H54 (cell line): ENCODE data around the gene METTL16.

Experiments used
- DNase-seq: peaks from one replicate; pipeline ENCODE4 v3.0.0; 2011; ENCODE audit warnings: low spot score, mixed read lengths; ENCODE audit not compliant: insufficient read length
- FAIRE-seq: peaks from 3 replicates; lab custom pipeline; 2011; peaks lifted over from hg19 to GRCh38; lab: Jason Lieb, UNC
- POLR2A ChIP-seq: IDR thresholded peaks from 2 replicates; pipeline ENCODE4 v1.6.1; 2011; ENCODE audit warnings: low read depth, mild to moderate bottlenecking, low read length

METTL16 gene

DNA sequence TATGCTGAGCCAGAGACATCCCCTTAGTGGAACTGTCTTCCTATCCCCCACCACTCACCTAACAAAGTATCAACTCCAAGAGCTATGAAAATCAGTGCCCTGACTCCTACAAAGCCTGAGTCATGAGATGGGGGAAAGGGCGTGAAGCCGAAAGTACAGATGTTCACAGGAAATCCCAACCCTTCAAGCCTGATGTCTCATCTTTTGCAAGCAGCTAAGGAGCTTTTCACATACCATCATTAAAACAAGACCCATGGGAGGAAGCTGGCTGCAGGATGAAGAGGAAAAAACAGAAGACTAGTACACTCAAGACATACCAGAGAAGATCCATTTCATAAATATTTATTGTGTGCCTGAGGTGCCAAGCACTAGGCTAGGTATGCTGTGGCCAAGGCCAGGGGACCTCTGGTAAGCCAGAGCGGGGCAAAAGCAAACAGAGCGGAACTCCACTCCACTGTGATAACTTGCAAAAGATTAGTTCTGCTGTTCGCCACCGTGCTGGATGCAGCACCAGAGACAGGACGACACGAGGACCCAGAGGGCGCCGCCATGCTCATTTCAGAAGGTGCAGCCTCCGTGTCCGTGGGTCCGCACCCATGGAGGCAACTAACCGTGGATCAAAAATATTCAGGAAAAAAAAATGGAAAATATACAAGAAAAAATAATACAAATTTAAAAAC, 106.3 kb downstream of the METTL16 start:
- peak; percentile 79 for FAIRE-seq
- no peak for TF ChIP-seq POLR2A
- DNase-seq = no peak

DNA sequence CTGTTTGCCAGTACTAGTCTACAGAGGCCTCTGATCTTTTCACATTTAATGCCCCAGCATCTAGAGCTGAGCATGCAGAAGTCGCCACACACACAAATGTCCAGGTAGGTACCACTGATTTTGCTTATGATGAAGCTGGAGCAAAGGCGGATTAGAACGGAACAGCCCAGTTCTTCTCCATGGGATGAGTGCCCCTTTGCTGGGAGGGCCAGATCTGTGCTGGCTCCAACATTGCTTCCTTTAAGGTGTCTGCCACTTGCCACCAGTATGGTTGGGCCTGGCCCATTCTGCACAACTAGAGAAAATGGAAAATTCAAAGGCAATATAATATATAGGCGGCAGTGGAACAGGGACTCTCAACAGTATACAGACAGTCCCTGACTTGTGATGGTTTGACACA, 108.6 kb downstream of the METTL16 start:
- DNase-seq (no peak), FAIRE-seq (no peak)
- no peak for TF ChIP-seq POLR2A

DNA sequence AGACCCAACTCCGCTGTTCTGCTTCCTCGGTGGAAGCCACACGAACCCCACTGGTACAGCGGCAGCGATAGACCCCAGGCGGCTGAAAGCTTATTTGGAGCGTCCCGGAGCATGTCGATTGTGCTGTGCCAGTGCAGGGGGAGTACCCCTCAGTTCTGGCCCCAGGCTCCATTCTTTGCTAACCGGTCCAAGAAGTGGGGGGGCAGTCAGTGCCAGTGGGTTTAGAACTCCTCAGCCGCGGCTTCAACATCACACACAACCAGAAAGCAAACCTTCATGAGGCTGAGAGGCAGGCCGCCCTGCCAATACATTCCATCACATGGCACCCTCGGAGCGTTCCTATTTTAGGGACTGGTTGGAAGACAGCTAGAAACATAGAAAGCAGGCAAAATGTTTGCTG, 109.1 kb downstream of the METTL16 start:
- FAIRE-seq (no peak), DNase-seq (no peak)
- TF ChIP-seq POLR2A = no peak

- peak; percentile 94 for DNase-seq
- TF ChIP-seq POLR2A = no peak
- no peak for FAIRE-seq
Observed at GRCh38 chr17:2401426-2402221, 110.1 kb downstream of the METTL16 start.

DNA sequence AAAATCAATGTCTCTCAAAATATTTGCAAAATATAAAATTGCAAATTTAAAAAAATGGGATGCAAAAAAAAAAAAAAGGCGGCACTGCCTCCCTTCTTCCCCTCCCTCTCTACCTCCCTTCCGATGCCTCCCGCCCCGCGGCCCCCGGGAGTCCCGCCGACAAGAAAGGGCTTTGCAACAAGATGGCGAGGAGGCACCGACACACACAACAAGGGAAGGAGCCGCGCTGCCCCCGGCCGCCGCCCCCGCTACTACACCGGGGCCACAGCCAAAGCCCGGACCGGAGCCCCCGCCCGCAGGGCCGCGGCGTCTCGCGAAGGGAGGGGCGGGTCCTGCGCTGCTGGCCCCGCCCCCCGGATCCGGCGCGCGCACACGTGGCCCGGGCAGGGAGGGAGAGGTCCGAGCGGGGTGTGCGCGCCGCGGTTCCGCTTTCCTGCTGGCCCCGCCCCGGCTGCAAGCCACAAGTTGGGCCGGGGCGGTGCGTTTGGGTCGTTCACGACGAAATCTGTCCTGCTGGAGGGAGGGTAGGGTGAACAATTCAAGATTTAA, 110.7 kb downstream of the METTL16 start, which contains the start of gene MNT:
TSS of gene MNT (minus strand) at position 184 of the 549 bp plus-strand sequence. CDS start 348 bp downstream, outside the sequence.
- FAIRE-seq (no peak), DNase-seq (peak; percentile 84)
- TF ChIP-seq POLR2A = 0 out of 2 replicates have a peak, but pooled peaks have one; percentile 30

- FAIRE-seq = no peak
- no peak for TF ChIP-seq POLR2A
Observed at GRCh38 chr17:2400474-2400866, 111.2 kb downstream of the METTL16 start.

DNA sequence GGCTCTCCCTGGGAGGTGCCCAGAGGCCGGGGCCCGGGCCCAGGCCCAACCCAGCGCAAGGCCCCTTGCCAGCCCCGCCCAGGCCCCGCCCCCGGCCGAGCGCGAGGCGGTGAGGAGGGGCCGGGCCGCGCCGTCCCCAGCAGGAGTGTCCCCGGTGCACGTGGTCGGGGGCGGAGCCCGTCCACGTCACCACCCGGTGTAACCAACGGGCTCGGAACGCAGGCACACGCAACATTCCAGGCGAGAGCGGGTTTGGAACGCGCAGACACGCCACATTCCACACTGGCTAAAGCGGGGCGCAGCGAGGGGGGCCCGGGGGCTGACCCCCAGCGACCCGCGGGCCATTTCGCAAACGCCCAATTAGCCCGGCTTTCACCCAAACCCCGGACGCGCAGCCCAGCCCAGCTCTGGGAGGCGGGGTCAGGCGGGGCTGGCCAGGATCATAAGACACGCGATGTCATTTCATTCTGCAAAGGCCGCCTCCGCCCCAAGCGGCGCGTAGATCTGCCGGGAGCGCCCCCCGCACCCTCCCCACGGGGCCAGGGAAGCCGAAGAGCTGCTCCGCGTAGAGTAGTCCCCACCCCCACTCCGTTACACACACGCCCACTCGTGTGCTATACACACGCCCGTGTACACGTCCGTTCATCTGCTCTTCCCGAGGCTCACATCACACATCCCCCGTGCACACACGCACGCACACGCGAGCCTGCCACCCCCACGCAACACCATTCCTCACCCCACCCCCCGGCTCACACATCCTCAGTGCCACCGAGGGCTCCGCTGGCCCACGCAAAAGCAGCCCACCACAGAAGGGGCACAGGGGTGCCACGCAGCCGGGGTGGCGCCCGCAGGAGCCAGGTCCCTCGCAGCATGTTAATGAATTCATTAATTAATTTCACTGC, 111.9 kb downstream of the METTL16 start:
- FAIRE-seq (no peak), DNase-seq (peak; percentile 92)
- peak; percentile 56 for TF ChIP-seq POLR2A

More at GRCh38 chr17:2400474-2400866, 111.2 kb downstream of the METTL16 start:
- no peak for DNase-seq

- no peak for TF ChIP-seq POLR2A
- FAIRE-seq = no peak
- DNase-seq = no peak
Observed at GRCh38 chr17:2398655-2399571, 112.8 kb downstream of the METTL16 start.

GRCh38 chr17:2398182-2398581, 113.5 kb downstream of the METTL16 start:
- DNase-seq (no peak), FAIRE-seq (no peak)
- TF ChIP-seq POLR2A = no peak

DNA sequence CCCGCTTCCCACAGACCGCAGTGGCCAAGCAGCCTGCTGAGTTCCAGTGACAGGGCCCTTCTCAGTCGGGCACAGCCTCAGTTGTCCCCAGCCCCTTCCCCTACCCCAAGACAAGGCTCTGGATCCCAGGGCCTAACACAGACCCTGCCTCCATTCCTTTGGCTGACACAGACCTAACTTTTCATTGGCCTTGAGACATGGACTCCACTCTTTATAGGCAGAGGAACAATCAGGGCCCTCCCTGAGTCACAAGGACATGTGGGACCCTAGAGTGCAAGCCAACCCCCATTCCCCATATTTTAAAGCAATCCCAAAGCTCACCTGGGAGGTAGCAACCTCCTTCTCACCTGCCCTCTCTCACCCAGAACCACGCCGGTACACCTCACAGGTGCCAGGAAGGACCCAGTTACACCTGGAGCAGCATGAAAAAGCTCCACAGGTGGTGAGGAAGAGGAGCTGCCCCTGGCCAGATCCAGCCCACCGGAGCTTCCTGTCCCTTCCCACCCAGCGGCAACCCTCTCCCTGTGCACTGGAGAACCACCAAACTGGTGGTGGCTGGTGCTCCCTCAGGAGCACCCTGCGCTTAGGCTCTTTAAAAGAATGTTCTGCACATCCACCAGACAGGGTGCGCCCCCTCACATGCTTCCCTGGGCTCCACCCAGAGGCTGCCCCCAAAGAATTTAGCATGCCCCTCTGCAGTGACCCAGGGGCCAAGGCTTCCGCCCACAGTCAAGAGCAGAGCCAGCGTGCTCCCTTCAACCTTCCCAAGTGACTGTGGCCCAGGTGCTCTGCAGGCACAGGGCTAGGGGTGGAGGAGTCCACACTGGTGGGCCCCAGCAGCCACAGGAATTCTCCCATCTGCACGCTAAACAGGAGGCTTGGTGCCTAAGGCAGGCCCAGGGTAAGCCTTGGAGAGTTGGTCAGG, 114.2 kb downstream of the METTL16 start:
- FAIRE-seq = no peak
- no peak for TF ChIP-seq POLR2A
- DNase-seq = no peak

DNA sequence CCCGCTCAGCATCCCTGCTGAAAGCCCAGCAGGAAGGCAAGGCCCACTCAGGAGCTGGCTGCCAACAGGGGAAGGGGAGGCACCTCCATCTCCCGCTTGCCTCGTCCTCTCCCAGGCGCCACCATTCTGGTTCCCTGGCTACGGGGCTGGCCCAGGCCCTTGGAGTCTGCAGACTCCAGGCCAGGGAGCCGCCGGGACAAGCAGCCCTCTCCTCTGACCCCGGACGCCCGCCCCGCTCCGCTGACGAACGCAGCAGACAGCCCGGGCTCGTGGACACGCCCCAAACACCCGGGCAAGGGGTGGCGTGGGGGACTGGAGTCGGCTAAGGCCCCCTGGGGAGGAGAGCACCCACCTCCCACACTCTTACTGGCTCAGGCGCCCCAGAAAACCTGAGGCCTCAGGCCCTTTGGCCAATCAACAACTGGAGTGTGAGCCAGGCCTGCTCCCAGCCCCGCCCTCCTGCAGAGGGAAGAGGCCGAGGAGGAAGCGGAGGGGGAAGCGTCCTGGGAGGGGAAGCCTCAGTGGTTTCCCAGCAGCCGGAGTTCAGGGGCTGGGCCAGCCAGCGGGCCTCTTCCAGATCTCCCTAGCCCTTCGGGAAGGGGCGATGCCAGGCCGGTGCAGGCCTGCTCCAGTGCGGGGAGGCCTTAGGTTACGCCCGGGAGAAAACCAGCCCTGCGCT, 115.0 kb downstream of the METTL16 start:
- 0 out of 2 replicates have a peak, but pooled peaks have one; percentile 18 for TF ChIP-seq POLR2A
- FAIRE-seq (peak; percentile 20), DNase-seq (peak; percentile 92)

DNA sequence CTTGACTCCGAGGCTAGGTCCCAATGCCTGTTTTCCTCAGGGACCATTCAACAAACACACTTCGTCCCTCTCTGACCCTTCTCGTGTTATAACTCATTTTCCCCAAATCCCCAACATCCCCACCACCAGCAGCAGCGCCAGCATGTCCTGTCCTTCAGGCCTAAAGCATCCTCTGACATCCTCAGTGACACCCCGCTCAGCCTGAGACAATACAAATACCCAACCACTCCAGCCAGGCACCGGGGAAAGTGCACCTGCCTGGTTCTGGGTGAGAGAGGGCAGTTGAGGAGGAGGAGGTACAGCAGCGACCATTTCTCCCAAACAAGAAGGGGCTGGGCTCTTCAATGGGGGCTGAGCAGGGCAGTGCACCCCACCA, 115.5 kb downstream of the METTL16 start:
- TF ChIP-seq POLR2A = no peak
- DNase-seq (no peak), FAIRE-seq (no peak)
